Measurements from ENCODE around the gene PDZD7. TPM values are rescaled to one million over a fixed set of nuclear protein-coding genes. Genes with fewer than 3 reads are reported as not detected.

The PDZD7 gene
- total and polyA plus RNA-seq, 2 of the 8 experiments (the other 6 are each of a cell fraction or from before 2014, with no cell fraction given), result 0.88 to 1.6 TPM

DNA sequence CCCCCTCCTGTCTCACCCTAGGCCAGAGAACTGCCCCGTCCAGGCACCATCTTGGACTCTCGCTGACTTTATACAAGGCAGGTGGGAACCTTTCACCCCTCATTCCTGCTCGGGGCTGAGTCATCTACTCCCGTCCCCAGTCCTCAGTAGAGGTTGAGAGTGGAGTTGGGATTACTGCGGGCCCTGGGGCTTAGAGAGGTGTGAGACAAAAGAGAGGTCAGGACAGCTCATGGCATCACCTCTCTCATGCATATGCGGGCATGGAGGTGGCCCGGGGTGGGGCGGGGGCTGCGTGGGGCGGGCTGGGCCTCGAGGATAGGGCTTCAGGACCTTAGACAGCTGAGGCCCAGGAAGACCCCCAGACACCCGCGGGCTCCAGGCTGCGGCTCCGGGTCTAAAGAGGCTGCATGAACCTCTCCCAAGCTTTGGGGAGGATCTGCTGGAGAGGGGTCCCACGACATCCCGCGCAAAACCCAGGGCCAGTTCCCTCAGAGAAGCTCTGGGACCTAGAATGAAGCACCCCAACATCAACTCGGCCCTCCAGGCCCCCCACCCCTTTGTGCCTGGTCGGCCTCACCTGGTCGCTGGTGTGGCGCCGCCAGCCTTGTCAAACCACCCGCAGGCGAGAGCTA, 317 bp downstream of the PDZD7 start:
- Histone ChIP-seq H3K27me3 (replicated peaks in 1 of 4; ENCODE audit: control insufficient read depth in 3 of 4, extremely low read depth in 1 of 4, insufficient read depth in 3 of 4, low read length in 3 of 4) (peaks cover 1 to 45% (median 34%) of the 10 kb centered on the region in 4 experiments), H3K14ac (ENCODE audit: insufficient read length) (no peak overlapping the region), H3K4ac (replicated peaks; ENCODE audit: insufficient read length, low read depth, low read length) (no peak overlapping the region), H3K79me1 (ENCODE audit: low read depth, low read length) (no peaks in the 10 kb centered on the region; the same call in 1 of the 2 replicates), H3K27ac (ENCODE audit: low read depth, low read length) (no peak overlapping the region), H2AK5ac (ENCODE audit: low read depth, low read length) (no peak overlapping the region), H3K36me3 (ENCODE audit: control insufficient read depth in 2 of 4, insufficient read depth in 4 of 4, low read length in 3 of 4) (no peaks in the 10 kb centered on the region), H2BK15ac (ENCODE audit: low read length) (no peak overlapping the region), H4K20me1 (replicated peaks in 1 of 2; ENCODE audit: control insufficient read depth in 1 of 2, insufficient read depth in 2 of 2, low read length in 2 of 2) (peaks cover 0 to 3% of the 10 kb centered on the region in 2 experiments), H3K23me2 (ENCODE audit: low read depth, low read length) (peaks cover 17% of the 10 kb centered on the region), H3K4me1 (replicated peaks in 1 of 4; ENCODE audit: control insufficient read depth in 3 of 4, insufficient read depth in 4 of 4, low read length in 3 of 4) (peaks cover 0 to 26% (median 21%) of the 10 kb centered on the region in 4 experiments; a peak in 6 of 7 replicates), H3K56ac (replicated peaks; ENCODE audit: insufficient read length, low read depth, low read length) (no peak overlapping the region), H4K8ac (ENCODE audit: extremely low read depth, insufficient read depth, low read length) (no peak overlapping the region), H3K4me2 (ENCODE audit: insufficient read depth in 1 of 2, low read depth in 2 of 2, low read length in 2 of 2) (peak overlapping the region; percentile 91 to 99), H2BK5ac (ENCODE audit: low read depth, low read length) (no peak overlapping the region; the same call in 1 of the 2 replicates), H4K5ac (ENCODE audit: insufficient read length, low read depth, low read length) (no peak overlapping the region), H3K18ac (ENCODE audit: extremely low read depth, low read length) (peak overlapping the region; percentile 71), H3K9me3 (ENCODE audit: insufficient read depth in 2 of 2, low read depth in 1 of 2, low read length in 1 of 2) (no peaks in the 10 kb centered on the region), H3K79me2 (ENCODE audit: control insufficient read depth in 1 of 2, insufficient read depth in 2 of 2, low read length in 2 of 2) (no peaks in the 10 kb centered on the region), H2BK20ac (ENCODE audit: low read length) (no peak overlapping the region), H3K9ac (replicated peaks in 1 of 4; ENCODE audit: extremely low read depth in 1 of 4, low read depth in 3 of 4, low read length in 3 of 4) (no peak overlapping the region), H2BK12ac (ENCODE audit: low read depth, low read length) (no peak overlapping the region), H2BK120ac (replicated peaks; ENCODE audit: low read depth, low read length) (no peak overlapping the region), H2AFZ (ENCODE audit: low read length) (no peak overlapping the region), H3K4me3 (ENCODE audit: extremely low read depth in 1 of 4, insufficient read depth in 2 of 4, low read depth in 3 of 4, low read length in 4 of 4) (peak overlapping the region; percentile 41 to 66 (median 58); a peak in 7 of 8 replicates), H4K91ac (replicated peaks; ENCODE audit: insufficient read length, low read length) (peak overlapping the region; percentile 10), H3K23ac (ENCODE audit: insufficient read length) (no peak overlapping the region)
- no peak for FAIRE-seq
- DNase-seq (ENCODE audit: low read depth in 1 of 2, low spot score in 2 of 2), result no peak
- ChIA-PET CTCF (ENCODE audit: partially characterized antibody) (interaction anchor here (0.6 to 51.8 kb wide), 22 partner anchors 10 to 562 kb away, joined by 3 to 2176 read pairs (median 4); partner anchors contain the start of genes KAZALD1 and LZTS2), POLR2A (ENCODE audit: partially characterized antibody) (interaction anchor here (0.7 to 3.5 kb wide), 9 partner anchors 9 to 43 kb away, joined by 3 to 24 read pairs (median 6); partner anchors contain the start of genes LZTS2, MRPL43 and TWNK)
- TF ChIP-seq JUND (IDR thresholded peaks at IDR 0.05; ENCODE audit: low read length), result no peak
- 0 out of 2 replicates have a peak, but pooled peaks have one; percentile 21 for TF ChIP-seq CREB1 (IDR thresholded peaks at IDR 0.05)
- 0 out of 2 replicates have a peak, but pooled peaks have one; percentile 14 for TF ChIP-seq PHF8 (conservative IDR thresholded peaks at IDR 0.05; ENCODE audit: low read depth, low read length)
- no peak for TF ChIP-seq CHD2 (IDR thresholded peaks at IDR 0.05; ENCODE audit: low read length)
- no peak for TF ChIP-seq CBX5 (IDR thresholded peaks at IDR 0.05; ENCODE audit: low read depth, low read length)
- TF ChIP-seq, protein P1, sequence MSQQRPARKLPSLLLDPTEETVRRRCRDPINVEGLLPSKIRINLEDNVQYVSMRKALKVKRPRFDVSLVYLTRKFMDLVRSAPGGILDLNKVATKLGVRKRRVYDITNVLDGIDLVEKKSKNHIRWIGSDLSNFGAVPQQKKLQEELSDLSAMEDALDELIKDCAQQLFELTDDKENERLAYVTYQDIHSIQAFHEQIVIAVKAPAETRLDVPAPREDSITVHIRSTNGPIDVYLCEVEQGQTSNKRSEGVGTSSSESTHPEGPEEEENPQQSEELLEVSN (IDR thresholded peaks at IDR 0.05), result 0 out of 2 replicates have a peak, but pooled peaks have one; percentile 3
- 17% methylated on average over 20 of the region's 25 CpGs; no CpG with 5 or more reads in 1 of the 2 experiments for WGBS, 2 experiments (ENCODE audit: extremely low coverage in 1 of 2, insufficient coverage in 1 of 2, insufficient read length in 1 of 2, insufficient replicate concordance in 2 of 2, low coverage in 1 of 2, low lambda C conversion rate in 2 of 2, missing lambda C conversion rate in 1 of 2)

Measured in H1 (cell line).